HEK293 (cell line): Measurements from ENCODE around the gene CLASP1.

ENCODE experiments used
- CTCF ChIA-PET: fragments of 350-600 bp; formaldehyde crosslinking; extraction: SDS; loops from one replicate; lab custom pipeline; 2021; ENCODE audit warnings: antibody characterized with exemption; lab: Yijun Ruan, JAX
- POLR2A ChIA-PET: fragments of 300-600 bp; formaldehyde crosslinking; extraction: SDS; loops from one replicate; lab custom pipeline; 2020; ENCODE audit warnings: antibody characterized with exemption, inconsistent platforms; lab: Yijun Ruan, JAX
- H3K27ac ChIP-seq: fragments of 200-500 bp; sonication (Bioruptor generic); 2 replicates; pipeline ENCODE4 v1.5.1; 2014; ENCODE audit warnings: low read depth, low read length, control low read depth, inconsistent platforms; ENCODE audit errors: extremely low read depth
- H3K36me3 ChIP-seq, 2 experiments: fragments of 200-500 bp in 1 of 2; sonication (Bioruptor generic) in 1 of 2; 1 replicate in 1 of 2; 2 replicates in 1 of 2; pipeline ENCODE4 v1.5.1; 2014 to 2017; ENCODE audit warnings: inconsistent platforms in 2 of 2, low read length in 2 of 2; ENCODE audit not compliant: control insufficient read depth in 2 of 2, insufficient read depth in 1 of 2
- H3K4me1 ChIP-seq: fragments of 200-500 bp; sonication (Bioruptor generic); 2 replicates; pipeline ENCODE4 v1.5.1; 2014; ENCODE audit warnings: mild to moderate bottlenecking, low read length, inconsistent platforms; ENCODE audit not compliant: control insufficient read depth, insufficient read depth
- H3K4me3 ChIP-seq: 2 replicates; pipeline ENCODE4 v1.5.1; 2011; ENCODE audit warnings: low read depth, mild to moderate bottlenecking, control low read depth, low read length, moderate library complexity
- H3K9me3 ChIP-seq: fragments of 200-500 bp; sonication (Bioruptor generic); 2 replicates; pipeline ENCODE4 v1.5.1; 2014; ENCODE audit warnings: low read depth, low read length, inconsistent platforms; ENCODE audit not compliant: control insufficient read depth, insufficient read depth
- EGR2 ChIP-seq: fragments of 450-650 bp; formaldehyde crosslinking; IDR thresholded peaks from 2 replicates; pipeline ENCODE4 v1.5.1; 2016; ENCODE audit warnings: low read depth, missing biosample characterization, missing genetic modification characterization
- IKZF3 ChIP-seq: fragments of 450-650 bp; IDR thresholded peaks from 2 replicates; pipeline ENCODE4 v1.5.0; 2018; ENCODE audit warnings: missing biosample characterization, mild to moderate bottlenecking, missing genetic modification characterization, moderate library complexity
- OSR2 ChIP-seq: fragments of 450-650 bp; formaldehyde crosslinking; IDR thresholded peaks from 2 replicates; pipeline ENCODE4 v1.5.1; 2016; ENCODE audit warnings: missing biosample characterization, missing genetic modification characterization
- SETDB1 ChIP-seq: IDR thresholded peaks from one replicate; pipeline ENCODE4 v1.6.1; 2017; ENCODE audit warnings: mild to moderate bottlenecking, low read length, moderate library complexity, mixed read lengths; ENCODE audit not compliant: insufficient read length
- TRIM28 ChIP-seq: IDR thresholded peaks from 2 replicates; pipeline ENCODE4 v1.6.1; 2011; ENCODE audit warnings: low read length, control low read depth, borderline replicate concordance
- ZFP41 ChIP-seq: fragments of 450-650 bp; formaldehyde crosslinking; IDR thresholded peaks from 2 replicates; pipeline ENCODE4 v1.5.1; 2016; ENCODE audit warnings: missing biosample characterization, missing genetic modification characterization, borderline replicate concordance
- ZNF121 ChIP-seq: fragments of 450-650 bp; formaldehyde crosslinking; IDR thresholded peaks from 2 replicates; pipeline ENCODE4 v1.5.1; 2016; ENCODE audit warnings: missing biosample characterization, missing genetic modification characterization
- ZNF138 ChIP-seq: fragments of 450-650 bp; formaldehyde crosslinking; IDR thresholded peaks from 2 replicates; pipeline ENCODE4 v1.5.1; 2016; ENCODE audit warnings: missing biosample characterization, missing genetic modification characterization, borderline replicate concordance
- ZNF146 ChIP-seq: fragments of 450-650 bp; formaldehyde crosslinking; IDR thresholded peaks from 2 replicates; pipeline ENCODE4 v1.5.1; 2016; ENCODE audit warnings: missing biosample characterization, missing genetic modification characterization
- ZNF18 ChIP-seq: fragments of 450-650 bp; formaldehyde crosslinking; IDR thresholded peaks from 2 replicates; pipeline ENCODE4 v1.5.1; 2016; ENCODE audit warnings: missing biosample characterization, missing genetic modification characterization
- ZNF266 ChIP-seq: fragments of 450-650 bp; formaldehyde crosslinking; IDR thresholded peaks from 2 replicates; pipeline ENCODE4 v1.5.1; 2016; ENCODE audit warnings: missing biosample characterization, missing genetic modification characterization, low read depth
- ZNF280C ChIP-seq: fragments of 450-650 bp; formaldehyde crosslinking; IDR thresholded peaks from 2 replicates; pipeline ENCODE4 v1.5.1; 2016; ENCODE audit warnings: missing biosample characterization, missing genetic modification characterization
- ZNF433 ChIP-seq: fragments of 450-650 bp; formaldehyde crosslinking; IDR thresholded peaks from 2 replicates; pipeline ENCODE4 v1.5.1; 2016; ENCODE audit warnings: missing biosample characterization, missing genetic modification characterization, low read depth
- ZNF549 ChIP-seq: fragments of 450-650 bp; IDR thresholded peaks from 2 replicates; pipeline ENCODE4 v1.5.1; 2018; ENCODE audit warnings: missing biosample characterization, missing genetic modification characterization, mild to moderate bottlenecking, inconsistent platforms, moderate library complexity
- ZNF600 ChIP-seq: fragments of 450-650 bp; formaldehyde crosslinking; IDR thresholded peaks from 2 replicates; pipeline ENCODE4 v1.5.1; 2016; ENCODE audit warnings: missing biosample characterization, missing genetic modification characterization
- ZNF645 ChIP-seq: fragments of 450-650 bp; formaldehyde crosslinking; IDR thresholded peaks from 2 replicates; pipeline ENCODE4; 2016; ENCODE audit warnings: missing biosample characterization, missing genetic modification characterization
- ZNF692 ChIP-seq: fragments of 450-650 bp; formaldehyde crosslinking; IDR thresholded peaks from 2 replicates; pipeline ENCODE4 v1.5.1; 2016; ENCODE audit warnings: missing biosample characterization, missing genetic modification characterization
- ZNF776 ChIP-seq: fragments of 450-650 bp; formaldehyde crosslinking; IDR thresholded peaks from 2 replicates; pipeline ENCODE4 v1.5.0; 2017; ENCODE audit warnings: missing biosample characterization, missing genetic modification characterization, borderline replicate concordance
- ZNF785 ChIP-seq: fragments of 450-650 bp; formaldehyde crosslinking; IDR thresholded peaks from 2 replicates; pipeline ENCODE4 v1.5.1; 2016; ENCODE audit warnings: missing biosample characterization, missing genetic modification characterization
- TF ChIP-seq, protein P1 (sequence below): fragments of 450-650 bp; formaldehyde crosslinking; IDR thresholded peaks from 2 replicates; pipeline ENCODE4 v1.5.1; 2017; ENCODE audit warnings: missing biosample characterization, missing genetic modification characterization

Gene CLASP1

DNA sequence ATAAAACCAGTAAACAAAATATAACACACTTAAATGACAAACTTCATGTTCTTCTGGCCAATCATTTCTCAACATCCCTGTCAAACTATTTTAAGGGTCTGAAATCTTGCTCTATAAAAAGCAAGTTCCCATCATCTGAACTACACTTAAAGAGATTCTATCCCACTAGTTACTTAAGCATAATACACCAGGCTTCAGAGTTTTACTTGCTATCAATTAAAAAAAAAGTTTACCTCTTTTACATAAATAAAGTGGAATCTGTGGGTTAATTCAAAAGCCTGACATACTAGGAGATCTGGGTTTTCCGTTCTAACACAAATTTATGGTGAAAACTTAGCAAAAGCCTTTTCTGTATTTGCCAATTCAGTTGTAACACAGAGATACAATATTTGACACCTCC is 1.9 kb downstream of the CLASP1 start:
- ChIA-PET CTCF (no interaction called here), POLR2A (interaction anchor here (3.6 kb wide), 1 partner anchor 118 kb away, joined by 39 read pairs; the partner anchor contains the start of gene RNU4ATAC)
- no peak overlapping the region for H3K27ac ChIP-seq
- H3K4me1 ChIP-seq: peaks cover 6% of the 10 kb centered on the region; the same call in 1 of the 2 replicates
- H3K36me3 ChIP-seq: no peaks in the 10 kb centered on the region; a peak in 1 of 3 replicates
- TF ChIP-seq ZNF776 (tag by site-specific recombination): no peak
- no peak for TF ChIP-seq ZFP41 (tag by site-specific recombination)
- TF ChIP-seq ZNF600 (tag by site-specific recombination): no peak
- no peak for TF ChIP-seq ZNF266 (tag by site-specific recombination)
- TF ChIP-seq, protein P1, sequence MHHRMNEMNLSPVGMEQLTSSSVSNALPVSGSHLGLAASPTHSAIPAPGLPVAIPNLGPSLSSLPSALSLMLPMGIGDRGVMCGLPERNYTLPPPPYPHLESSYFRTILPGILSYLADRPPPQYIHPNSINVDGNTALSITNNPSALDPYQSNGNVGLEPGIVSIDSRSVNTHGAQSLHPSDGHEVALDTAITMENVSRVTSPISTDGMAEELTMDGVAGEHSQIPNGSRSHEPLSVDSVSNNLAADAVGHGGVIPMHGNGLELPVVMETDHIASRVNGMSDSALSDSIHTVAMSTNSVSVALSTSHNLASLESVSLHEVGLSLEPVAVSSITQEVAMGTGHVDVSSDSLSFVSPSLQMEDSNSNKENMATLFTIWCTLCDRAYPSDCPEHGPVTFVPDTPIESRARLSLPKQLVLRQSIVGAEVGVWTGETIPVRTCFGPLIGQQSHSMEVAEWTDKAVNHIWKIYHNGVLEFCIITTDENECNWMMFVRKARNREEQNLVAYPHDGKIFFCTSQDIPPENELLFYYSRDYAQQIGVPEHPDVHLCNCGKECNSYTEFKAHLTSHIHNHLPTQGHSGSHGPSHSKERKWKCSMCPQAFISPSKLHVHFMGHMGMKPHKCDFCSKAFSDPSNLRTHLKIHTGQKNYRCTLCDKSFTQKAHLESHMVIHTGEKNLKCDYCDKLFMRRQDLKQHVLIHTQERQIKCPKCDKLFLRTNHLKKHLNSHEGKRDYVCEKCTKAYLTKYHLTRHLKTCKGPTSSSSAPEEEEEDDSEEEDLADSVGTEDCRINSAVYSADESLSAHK (tag by site-specific recombination): no peak
- no peak for TF ChIP-seq ZNF146 (tag by site-specific recombination)
- TF ChIP-seq ZNF18 (tag by site-specific recombination): no peak
- TF ChIP-seq ZNF280C: no peak
- TF ChIP-seq ZNF645 (tag by site-specific recombination): no peak
- no peak for TF ChIP-seq ZNF549 (tag by site-specific recombination)
- no peak for TF ChIP-seq SETDB1
- TF ChIP-seq ZNF785: no peak
- TF ChIP-seq ZNF121 (tag by site-specific recombination): no peak
- no peak for TF ChIP-seq ZNF433
- no peak for TF ChIP-seq IKZF3 (tag by site-specific recombination)
- TF ChIP-seq TRIM28: no peak
- no peak for TF ChIP-seq ZNF138
- no peak for TF ChIP-seq ZNF692 (tag by site-specific recombination)
- TF ChIP-seq EGR2 (tag by site-specific recombination): no peak
- no peak for TF ChIP-seq OSR2 (tag by site-specific recombination)
- H3K9me3 ChIP-seq: no peaks in the 10 kb centered on the region
- H3K4me3 ChIP-seq: no peak overlapping the region
